ENCODE data around the gene LTBP3. TPM values are rescaled to one million over a fixed set of nuclear protein-coding genes. Genes with fewer than 3 reads are reported as not detected.
A peak's percentile ranks its signal among the peaks of the same experiment; 100 is the strongest.

The LTBP3 gene
- total and polyA plus RNA-seq, 2 of the 13 experiments (the other 11 are each of a cell fraction or from before 2014, with no cell fraction given) = 12.2 to 68.1 TPM

DNA sequence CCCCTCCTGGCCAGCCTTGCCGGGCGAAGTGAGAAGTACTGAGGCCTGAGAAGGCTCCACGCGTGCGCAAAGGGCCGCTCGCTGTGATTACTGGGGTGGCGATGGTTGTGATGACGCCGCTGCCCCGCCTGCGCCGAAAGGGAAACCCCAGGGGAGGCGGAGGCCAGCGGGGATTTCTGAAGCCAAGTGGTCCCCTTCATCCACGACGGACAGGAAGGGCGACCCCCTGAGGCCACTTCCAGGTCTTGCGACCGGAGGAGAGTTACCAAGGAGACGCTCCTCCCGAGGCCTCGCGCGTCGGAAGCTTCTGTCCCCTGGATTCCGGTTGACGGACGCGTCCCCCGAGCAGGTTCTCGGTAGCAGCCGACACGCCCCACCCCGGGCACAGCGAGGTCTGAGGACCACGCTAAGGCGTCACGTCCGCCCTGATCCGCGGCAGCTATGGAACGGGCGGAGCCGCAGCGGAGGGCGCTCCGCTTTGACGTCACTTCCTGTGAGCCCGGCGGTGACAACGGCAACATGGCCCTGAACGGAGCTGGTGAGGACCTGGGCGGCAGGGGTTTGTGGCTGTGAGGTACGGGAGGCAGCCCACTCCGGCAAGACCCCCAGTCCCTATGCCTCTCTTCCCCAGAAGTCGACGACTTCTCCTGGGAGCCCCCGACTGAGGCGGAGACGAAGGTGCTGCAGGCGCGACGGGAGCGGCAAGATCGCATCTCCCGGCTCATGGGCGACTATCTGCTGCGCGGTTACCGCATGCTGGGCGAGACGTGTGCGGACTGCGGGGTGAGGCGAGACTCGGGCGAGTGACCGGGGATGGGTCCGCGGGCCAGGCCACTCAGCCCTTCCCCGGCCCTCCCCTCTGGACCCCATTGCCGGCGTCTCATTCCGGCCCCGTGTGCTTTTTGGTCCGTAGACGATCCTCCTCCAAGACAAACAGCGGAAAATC lies 12.1 kb upstream of the LTBP3 start, which contains the start of gene ZNRD2 (continued):
- TF ChIP-seq, protein P1, sequence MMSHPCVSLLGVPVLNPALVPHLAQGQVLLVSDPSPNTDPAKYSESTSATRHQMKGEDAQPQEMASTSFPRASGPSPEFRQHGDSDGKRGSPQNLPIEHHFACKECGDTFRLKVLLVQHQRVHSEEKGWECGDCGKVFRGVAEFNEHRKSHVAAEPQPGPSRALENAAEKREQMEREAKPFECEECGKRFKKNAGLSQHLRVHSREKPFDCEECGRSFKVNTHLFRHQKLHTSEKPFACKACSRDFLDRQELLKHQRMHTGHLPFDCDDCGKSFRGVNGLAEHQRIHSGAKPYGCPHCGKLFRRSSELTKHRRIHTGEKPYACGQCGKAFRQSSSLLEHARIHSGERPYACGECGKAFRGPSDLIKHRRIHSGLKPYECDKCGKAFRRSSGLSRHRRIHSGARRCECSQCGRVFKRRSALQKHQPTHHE (CRISPR knock-in tag; IDR thresholded peaks at IDR 0.05; ENCODE audit: borderline replicate concordance) = peak; percentile 34; the same call in 1 of the 2 replicates
- TF ChIP-seq FOXK1 (CRISPR knock-in tag; IDR thresholded peaks at IDR 0.05; ENCODE audit: borderline replicate concordance, low read depth) (peak; percentile 99), ADNP (CRISPR knock-in tag; IDR thresholded peaks at IDR 0.05) (no peak), U2AF1 (optimal IDR thresholded peaks at IDR 0.05; ENCODE audit: low read depth, low read length) (no peak), SRF (IDR thresholded peaks at IDR 0.05; ENCODE audit: low read depth, low read length) (peak; percentile 74), KMT2B (CRISPR knock-in tag; IDR thresholded peaks at IDR 0.05) (peak; percentile 85), ZNF207 (IDR thresholded peaks at IDR 0.05; ENCODE audit: borderline replicate concordance) (no peak), ZNF629 (CRISPR knock-in tag; conservative IDR thresholded peaks at IDR 0.05) (no peak), PCBP1 (IDR thresholded peaks at IDR 0.05; ENCODE audit: borderline replicate concordance, low read depth, low read length) (0 out of 2 replicates have a peak, but pooled peaks have one; percentile 80), CCDC6 (CRISPR knock-in tag; IDR thresholded peaks at IDR 0.05) (peak; percentile 97), GATA4 (IDR thresholded peaks at IDR 0.05; ENCODE audit: borderline replicate concordance, low read depth) (no peak)
- TF ChIP-seq, protein P2, sequence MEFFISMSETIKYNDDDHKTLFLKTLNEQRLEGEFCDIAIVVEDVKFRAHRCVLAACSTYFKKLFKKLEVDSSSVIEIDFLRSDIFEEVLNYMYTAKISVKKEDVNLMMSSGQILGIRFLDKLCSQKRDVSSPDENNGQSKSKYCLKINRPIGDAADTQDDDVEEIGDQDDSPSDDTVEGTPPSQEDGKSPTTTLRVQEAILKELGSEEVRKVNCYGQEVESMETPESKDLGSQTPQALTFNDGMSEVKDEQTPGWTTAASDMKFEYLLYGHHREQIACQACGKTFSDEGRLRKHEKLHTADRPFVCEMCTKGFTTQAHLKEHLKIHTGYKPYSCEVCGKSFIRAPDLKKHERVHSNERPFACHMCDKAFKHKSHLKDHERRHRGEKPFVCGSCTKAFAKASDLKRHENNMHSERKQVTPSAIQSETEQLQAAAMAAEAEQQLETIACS (CRISPR knock-in tag; IDR thresholded peaks at IDR 0.05) = no peak
- TF ChIP-seq, protein P3, sequence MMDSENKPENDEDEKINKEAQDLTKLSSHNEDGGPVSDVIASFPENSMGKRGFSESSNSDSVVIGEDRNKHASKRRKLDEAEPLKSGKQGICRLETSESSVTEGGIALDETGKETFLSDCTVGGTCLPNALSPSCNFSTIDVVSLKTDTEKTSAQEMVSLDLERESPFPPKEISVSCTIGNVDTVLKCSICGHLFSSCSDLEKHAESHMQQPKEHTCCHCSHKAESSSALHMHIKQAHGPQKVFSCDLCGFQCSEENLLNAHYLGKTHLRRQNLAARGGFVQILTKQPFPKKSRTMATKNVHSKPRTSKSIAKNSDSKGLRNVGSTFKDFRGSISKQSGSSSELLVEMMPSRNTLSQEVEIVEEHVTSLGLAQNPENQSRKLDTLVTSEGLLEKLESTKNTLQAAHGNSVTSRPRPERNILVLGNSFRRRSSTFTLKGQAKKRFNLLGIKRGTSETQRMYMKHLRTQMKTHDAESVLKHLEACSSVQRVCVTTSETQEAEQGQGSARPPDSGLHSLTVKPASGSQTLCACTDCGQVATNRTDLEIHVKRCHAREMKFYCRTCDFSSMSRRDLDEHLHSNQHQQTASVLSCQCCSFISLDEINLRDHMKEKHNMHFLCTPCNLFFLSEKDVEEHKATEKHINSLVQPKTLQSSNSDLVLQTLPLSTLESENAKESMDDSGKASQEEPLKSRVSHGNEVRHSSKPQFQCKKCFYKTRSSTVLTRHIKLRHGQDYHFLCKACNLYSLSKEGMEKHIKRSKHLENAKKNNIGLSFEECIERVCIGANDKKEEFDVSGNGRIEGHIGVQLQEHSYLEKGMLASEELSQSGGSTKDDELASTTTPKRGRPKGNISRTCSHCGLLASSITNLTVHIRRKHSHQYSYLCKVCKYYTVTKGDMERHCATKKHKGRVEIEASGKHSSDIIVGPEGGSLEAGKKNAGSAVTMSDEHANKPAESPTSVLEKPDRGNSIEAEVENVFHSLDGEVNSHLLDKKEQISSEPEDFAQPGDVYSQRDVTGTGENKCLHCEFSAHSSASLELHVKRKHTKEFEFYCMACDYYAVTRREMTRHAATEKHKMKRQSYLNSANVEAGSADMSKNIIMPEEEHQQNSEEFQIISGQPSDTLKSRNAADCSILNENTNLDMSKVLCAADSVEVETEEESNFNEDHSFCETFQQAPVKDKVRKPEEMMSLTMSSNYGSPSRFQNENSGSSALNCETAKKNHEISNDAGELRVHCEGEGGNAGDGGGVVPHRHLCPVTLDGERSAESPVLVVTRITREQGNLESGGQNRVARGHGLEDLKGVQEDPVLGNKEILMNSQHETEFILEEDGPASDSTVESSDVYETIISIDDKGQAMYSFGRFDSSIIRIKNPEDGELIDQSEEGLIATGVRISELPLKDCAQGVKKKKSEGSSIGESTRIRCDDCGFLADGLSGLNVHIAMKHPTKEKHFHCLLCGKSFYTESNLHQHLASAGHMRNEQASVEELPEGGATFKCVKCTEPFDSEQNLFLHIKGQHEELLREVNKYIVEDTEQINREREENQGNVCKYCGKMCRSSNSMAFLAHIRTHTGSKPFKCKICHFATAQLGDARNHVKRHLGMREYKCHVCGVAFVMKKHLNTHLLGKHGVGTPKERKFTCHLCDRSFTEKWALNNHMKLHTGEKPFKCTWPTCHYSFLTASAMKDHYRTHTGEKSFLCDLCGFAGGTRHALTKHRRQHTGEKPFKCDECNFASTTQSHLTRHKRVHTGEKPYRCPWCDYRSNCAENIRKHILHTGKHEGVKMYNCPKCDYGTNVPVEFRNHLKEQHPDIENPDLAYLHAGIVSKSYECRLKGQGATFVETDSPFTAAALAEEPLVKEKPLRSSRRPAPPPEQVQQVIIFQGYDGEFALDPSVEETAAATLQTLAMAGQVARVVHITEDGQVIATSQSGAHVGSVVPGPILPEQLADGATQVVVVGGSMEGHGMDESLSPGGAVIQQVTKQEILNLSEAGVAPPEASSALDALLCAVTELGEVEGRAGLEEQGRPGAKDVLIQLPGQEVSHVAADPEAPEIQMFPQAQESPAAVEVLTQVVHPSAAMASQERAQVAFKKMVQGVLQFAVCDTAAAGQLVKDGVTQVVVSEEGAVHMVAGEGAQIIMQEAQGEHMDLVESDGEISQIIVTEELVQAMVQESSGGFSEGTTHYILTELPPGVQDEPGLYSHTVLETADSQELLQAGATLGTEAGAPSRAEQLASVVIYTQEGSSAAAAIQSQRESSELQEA (CRISPR knock-in tag; IDR thresholded peaks at IDR 0.05; ENCODE audit: not compliant biosample characterization) = peak; percentile 52
- TF ChIP-seq, protein P4, sequence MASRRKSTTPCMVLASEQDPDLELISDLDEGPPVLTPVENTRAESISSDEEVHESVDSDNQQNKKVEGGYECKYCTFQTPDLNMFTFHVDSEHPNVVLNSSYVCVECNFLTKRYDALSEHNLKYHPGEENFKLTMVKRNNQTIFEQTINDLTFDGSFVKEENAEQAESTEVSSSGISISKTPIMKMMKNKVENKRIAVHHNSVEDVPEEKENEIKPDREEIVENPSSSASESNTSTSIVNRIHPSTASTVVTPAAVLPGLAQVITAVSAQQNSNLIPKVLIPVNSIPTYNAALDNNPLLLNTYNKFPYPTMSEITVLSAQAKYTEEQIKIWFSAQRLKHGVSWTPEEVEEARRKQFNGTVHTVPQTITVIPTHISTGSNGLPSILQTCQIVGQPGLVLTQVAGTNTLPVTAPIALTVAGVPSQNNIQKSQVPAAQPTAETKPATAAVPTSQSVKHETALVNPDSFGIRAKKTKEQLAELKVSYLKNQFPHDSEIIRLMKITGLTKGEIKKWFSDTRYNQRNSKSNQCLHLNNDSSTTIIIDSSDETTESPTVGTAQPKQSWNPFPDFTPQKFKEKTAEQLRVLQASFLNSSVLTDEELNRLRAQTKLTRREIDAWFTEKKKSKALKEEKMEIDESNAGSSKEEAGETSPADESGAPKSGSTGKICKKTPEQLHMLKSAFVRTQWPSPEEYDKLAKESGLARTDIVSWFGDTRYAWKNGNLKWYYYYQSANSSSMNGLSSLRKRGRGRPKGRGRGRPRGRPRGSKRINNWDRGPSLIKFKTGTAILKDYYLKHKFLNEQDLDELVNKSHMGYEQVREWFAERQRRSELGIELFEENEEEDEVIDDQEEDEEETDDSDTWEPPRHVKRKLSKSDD (CRISPR knock-in tag; IDR thresholded peaks at IDR 0.05; ENCODE audit: low read depth) = no peak; the same call in 1 of the 2 replicates
